GM18951 (cell line): ENCODE measurements around the gene AKT1S1.
A peak's percentile ranks its signal among the peaks of the same experiment; 100 is the strongest.
"Not testable (repeated sequence)": the region's sequence is repeated elsewhere in the genome, so short reads cannot be mapped to it uniquely, and the experiment has no call there.

Source experiments
- POLR2A ChIP-seq: IDR thresholded peaks from 4 replicates; pipeline ENCODE4 v1.6.1; 2011; ENCODE audit warnings: mild to moderate bottlenecking; ENCODE audit not compliant: insufficient read length, insufficient read depth; ENCODE audit errors: extremely low read depth
- in situ Hi-C: fragments of 300-500 bp; cut with MboI; formaldehyde crosslinking; loops from one replicate; pipeline ENCODE4 v1.12.0; 2022; ENCODE audit warnings: low sequenced_read_pairs, mixed read lengths, inconsistent platforms; ENCODE audit not compliant: unreplicated experiment

Gene AKT1S1

DNA sequence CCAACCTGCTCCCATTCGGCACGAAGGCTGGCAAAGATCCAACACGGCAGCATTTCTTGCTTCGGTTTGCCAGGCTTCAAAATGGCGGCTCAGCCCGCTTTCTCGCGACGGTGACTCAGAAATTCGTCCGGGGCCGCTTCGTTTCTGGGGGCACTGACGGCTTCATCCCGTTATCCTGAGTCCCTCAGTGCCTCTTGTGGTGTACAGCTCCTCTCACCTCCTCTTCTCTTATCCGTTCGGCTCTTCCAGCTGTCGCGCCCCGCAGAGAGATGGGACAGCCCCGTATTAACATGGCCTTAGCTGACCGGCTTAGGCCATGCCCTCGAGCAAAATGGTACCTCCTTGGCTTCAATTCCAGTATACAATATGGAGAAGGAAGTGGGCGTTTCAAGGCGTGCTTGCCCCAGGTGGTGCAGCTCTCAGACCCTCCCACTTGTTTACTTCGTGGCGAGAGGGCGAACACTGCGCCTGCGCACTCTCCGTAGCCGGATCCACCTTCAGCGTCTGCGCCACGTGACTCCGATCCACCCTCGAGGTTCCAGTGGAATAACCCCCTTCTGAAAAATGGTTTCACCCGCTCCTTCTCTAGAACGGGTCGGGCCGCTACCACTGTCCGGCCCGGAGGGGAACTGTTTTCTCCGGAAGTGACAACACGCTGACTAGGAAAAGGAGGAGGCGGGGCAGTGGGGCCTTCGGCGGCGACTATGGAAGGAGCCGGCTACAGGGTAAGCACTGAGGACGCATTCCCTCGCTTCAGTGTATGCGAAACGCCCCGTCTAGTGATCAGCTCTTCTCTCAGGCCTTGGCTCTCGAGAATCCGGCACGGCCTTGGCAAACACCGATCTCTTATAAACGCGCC lies at the start of gene AKT1S1, which contains the start of gene TBC1D17:
AKT1S1 (minus strand) TSS at position 336 of the 859 bp plus-strand sequence. CDS start 4,060 bp downstream, outside the sequence.
TBC1D17 (plus strand) TSS at position 683 of the 859 bp plus-strand sequence; CDS start at position 705, 22 bp downstream.
- TF ChIP-seq POLR2A: peak; percentile 51
- in situ Hi-C loops: no loop called here

DNA sequence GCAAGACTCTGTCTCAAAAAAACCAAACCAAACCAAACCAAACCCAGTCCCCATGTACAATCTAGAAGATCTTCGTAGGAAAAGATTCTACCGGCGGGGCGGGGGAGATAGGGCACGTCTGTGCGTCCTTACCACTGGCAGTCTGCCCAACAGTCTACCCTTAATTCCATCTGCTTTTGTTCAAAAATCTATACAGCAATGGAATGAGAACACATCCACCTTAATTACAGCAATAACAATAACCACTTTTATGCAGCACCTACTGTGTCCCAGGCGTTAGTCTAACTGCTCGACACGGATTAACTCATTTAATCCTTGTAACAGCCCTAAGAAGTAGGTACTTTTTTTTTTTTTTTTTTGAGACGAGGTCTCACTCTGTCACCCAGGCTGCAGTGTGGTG lies 49.4 kb upstream of the AKT1S1 start:
- no peak for TF ChIP-seq POLR2A
- in situ Hi-C loops: no loop called here

DNA sequence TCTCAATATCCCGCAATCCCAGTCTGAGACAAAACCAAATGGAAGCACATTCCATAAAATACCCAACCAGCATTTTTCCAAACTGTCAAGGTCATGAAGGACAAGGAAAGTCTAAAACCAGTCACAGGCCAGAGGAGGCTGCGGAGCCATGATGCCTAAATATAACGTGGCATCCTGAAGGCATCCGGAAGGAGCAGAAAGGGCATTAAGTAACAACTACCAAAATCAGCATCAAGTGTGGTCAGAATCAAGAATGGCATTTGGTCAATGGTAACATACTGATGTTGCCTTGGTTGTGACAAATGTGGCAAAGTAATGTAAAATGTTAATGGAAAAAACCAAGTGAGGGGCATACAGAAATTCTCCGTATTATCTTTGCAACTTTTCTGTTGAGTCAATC lies 48.3 kb upstream of the AKT1S1 start:
- in situ Hi-C loops: no loop called here
- TF ChIP-seq POLR2A: no peak

DNA sequence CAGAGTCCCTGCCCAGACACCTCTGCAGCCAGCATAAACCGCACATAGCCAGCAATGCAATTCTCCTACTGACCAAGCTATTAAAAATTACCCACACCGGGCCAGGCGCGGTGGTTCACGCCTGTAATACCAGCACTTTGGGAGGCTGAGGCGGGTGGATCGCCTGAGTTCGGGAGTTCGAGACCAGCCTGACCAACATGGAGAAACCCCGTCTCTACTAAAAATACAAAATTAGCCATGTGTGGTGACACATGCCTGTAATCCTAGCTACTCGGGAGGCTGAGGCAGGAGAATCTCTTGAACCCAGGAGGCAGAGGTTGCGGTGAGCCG lies 47.7 kb upstream of the AKT1S1 start:
- in situ Hi-C loops: not testable (repeated sequence)

DNA sequence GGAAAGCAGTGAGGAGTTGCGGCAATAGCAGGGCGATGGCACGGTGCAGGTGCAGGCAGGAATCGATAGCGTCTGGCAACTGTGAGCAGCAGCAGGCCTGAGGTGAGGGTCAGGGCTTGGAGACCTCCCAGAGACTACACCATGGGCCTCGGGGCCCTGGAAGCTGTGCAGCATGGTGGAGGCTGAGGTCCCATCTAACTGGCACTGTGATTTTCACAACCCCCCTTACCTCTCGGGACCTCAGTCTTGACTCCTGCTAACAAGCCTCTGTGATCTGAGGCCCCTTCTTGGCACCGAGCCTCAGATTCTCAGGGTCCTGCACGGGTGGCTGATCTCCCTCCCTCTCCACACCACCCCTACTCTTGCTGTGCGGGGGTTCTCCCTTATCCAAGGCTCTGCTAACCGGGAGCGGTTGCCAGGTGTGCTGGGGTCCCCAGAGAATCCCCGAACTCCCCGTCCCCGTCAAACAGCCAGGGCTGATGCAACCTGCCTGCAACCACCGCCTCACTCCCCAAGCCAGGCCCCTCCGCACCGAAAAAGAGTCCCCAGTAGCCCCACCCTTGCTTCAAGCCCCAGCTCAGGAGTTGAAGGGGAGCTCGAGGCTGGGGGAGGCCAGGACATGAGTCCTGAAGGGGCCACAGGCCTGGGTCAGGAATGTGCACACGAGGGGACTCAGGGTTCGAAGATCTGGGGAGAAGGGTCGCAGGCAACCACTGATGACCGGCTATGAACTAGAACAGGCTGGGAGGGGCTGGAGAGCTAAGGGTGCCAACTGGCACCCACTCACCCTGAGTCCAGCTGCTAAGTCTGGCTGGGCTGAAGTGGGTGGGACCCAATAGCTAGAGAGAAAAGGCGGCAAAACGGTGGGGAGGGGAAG lies 47.1 kb upstream of the AKT1S1 start:
- in situ Hi-C loops: no loop called here
- no peak for TF ChIP-seq POLR2A

DNA sequence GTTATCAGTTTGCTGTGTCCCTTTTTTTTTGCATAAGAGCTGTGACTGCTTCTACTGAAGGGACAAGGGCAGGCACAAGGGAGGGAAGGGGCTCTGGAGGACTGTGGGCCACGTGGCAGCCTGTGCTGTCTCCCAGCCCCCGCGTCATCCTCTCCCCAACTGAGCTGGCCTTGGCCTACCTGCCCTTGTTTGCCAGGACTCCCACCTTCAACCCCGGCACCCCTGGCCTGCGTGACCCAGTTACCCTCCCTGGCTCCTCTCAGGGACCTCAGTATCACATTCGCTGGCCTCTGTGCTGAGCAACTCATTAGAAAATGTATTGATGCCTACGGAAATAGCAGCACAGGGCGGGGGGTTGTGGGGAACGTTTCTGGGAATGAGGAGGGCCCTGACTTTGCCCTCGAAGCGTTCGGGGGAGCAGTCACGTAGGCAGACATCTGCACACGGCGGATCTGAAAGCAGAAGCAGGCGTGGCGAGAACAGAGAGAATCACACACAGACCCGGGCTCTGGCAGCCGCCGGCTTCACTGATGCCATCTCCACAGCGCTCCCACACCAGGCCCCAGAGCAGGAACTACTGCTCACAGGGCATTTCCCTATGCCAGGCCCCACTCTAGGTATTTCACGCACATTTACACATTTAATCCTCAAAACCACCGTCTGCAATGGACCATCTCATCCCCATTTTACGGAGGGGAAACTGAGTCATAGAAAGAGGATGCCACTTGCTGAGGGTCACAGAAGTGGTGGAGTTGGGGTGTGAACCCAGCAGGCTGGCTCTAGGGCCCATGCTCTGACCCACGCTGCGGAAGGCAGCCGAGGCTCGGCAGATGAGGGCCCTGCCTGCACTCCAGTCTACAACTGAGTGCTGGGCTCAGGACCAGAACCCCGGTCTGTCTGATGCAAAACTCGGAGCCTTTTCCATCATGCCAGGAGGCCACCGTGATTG lies 46.2 kb upstream of the AKT1S1 start:
- in situ Hi-C loops: no loop called here
- no peak for TF ChIP-seq POLR2A

DNA sequence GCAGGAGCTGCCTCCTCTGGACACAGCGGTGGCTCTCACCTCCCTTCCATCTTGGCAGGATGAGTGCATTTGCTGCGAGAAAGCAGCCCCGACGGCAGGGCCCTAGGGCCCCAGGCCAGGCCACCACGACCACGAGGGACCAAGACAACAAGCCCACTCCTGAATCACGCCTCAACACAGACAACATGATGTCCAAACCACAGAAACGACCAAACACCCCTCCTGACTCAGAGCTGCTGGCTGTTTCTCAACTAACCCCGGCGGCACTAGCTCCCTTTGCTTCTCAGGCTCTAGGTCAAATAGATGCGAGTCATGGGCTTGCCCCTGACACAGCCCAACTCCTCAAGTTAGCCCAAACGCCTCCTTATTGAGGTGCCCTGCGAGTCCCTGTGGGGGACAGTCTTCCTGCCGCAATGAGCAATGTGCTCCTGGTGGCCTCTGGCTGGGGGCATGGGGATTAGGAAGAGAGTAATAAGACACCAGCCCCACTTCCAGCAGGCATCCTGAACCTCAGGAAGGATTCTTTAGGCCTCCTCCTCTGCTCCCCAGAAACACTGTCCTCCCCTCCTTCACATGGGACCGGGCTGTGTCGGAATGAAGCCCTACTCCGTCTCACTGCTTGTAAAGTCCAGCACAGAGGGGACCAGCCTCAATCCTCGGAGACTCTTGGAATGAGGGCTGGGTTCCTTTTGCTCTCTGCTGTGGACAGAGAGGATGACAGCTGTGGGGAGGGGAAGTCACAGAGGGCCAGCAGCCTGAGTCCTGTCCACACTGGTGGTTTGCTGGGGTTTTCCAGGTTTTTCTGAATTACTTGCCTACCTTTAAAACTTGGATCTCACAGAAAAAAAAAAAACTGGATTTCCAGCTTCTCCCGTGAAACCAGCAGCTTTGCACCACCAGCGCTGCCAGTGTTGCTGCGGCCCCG lies 45.0 kb upstream of the AKT1S1 start:
- in situ Hi-C loops: no loop called here
- TF ChIP-seq POLR2A: no peak

DNA sequence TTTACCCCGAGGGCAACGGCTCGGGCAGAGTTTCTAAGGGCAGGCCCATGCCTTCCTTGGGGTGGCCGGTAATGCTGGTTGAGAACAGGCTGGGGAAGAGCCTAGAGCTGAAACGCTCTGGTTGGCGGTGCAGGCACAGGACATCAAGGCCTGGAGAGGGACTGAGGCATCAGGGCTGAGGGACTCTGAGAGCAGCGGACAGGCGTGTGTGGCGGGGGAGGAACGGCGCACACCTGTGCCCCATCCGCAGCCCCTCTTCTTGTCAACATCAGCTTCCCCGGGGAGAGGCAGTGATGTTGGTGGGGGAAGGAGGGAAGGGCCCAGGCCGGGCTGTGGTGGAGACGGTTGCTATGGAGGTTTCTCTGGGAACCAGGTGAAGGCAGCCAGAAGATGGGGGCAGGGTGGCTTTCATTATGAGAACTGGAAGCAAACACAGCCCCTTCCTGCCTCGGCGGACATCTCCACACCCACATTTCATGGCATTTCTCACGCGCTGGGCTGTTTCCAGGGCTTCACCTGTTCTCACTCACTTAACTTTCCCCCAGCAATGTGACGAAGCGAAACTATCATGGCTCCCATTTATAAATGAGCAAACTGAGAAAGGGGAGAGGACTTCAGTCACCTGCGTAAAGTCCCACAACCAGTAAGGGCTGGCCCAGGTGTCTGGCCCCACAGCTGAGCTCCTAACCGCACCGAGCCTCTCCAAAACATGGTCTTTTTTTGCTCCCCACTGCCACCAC lies 43.6 kb upstream of the AKT1S1 start:
- in situ Hi-C loops: no loop called here
- TF ChIP-seq POLR2A: no peak

DNA sequence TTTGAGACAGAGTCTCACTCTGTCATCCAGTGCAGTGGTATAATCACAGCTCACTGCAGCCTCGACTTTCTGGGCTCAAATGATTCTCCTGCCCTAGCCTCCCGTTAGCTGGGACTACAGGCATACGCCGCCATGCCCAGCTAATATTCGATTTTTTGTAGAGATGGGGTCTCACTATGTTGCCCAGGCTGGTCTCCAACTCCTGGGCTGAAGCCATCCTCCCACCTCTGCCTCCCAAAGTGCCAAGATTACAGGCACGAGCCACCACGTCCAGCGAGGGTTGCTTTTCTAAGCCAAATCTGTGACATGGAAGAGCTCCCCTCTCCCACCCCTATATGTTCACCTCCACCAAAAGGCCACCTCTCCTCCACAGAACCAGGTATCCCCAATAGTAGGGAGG lies 40.9 kb upstream of the AKT1S1 start:
- in situ Hi-C loops: no loop called here

DNA sequence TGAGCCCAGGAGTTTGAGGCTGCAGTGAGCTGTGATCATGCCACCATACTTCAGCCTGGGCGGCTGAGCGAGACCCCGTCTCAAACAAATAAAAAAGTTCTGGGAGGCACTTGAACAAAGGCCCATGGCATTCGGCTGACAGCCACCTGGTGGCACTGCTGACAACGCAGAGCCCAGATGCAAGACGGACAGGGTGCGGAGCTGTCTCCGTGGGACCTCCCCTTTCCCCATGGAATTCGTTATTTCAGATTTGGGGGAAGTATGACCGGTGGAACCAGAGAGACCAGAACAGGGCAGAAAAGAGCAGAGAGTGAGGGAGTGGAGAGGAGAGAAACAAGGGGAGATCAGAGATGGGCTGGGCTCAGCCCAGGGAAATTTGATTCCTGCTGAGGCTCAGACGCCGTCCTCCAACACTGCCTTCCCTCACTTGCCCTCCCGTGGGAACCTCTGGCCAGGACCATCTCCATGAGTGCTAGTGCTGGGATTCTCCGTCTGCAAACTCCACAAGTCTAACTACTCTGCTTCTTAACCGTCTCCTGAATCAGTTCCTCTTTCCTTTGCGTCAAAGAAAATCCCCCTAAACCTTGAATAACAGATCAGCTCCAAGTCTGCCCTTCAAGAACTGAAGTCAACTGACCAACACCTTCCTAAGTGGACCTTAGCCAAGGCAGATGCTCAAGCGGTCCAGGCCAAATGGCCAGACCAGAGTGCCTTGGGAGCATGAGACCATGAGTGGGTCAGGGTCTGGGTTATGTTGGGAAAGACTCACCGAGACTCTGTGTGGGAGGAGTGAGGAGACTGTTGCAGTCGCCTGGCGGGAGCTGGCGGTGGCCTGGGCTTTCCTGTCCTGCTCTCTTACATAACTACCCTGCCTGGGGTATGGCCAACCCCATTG lies 39.9 kb upstream of the AKT1S1 start:
- in situ Hi-C loops: no loop called here
- TF ChIP-seq POLR2A: no peak

More for the DNA sequence above, 40.9 kb upstream of the AKT1S1 start:
- no peak for TF ChIP-seq POLR2A
